Tibial artery (tissue), 4 donors: Measurements from ENCODE around the gene SPRR3.
"Not testable (repeated sequence)": the region's sequence is repeated elsewhere in the genome, so short reads cannot be mapped to it uniquely, and the experiment has no call there.

Experiments
- DNase-seq, 2 donors: peaks; one replicate each; pipeline ENCODE4 v3.0.0-alpha.2; 2019
- H3K27ac ChIP-seq, 2 donors: fragments of 200-600 bp; sonication (generic) in 1 of 2; 1 replicate in 1 of 2; 2 replicates in 1 of 2; pipeline ENCODE4 v1.5.1; 2018 to 2019; ENCODE audit warnings: mild to moderate bottlenecking in 1 of 2
- H3K27me3 ChIP-seq, 2 donors: fragments of 200-600 bp; sonication (generic) in 1 of 2; one replicate each; pipeline versions ENCODE4 v1.5.1 to v1.6.0; 2016 to 2019
- H3K36me3 ChIP-seq, 3 donors: fragments of 200-600 bp; sonication (generic) in 2 of 3; one replicate each; pipeline ENCODE4 v1.5.1; 2016 to 2019; ENCODE audit warnings: mild to moderate bottlenecking in 2 of 3
- H3K4me1 ChIP-seq, 4 donors: fragments of 200-600 bp; sonication (generic) in 2 of 4; 1 replicate in 3 of 4; 2 replicates in 1 of 4; pipeline ENCODE4 v1.5.1; 2016 to 2019
- H3K4me3 ChIP-seq, 2 donors: fragments of 200-600 bp; sonication (generic) in 1 of 2; 1 replicate in 1 of 2; 2 replicates in 1 of 2; pipeline ENCODE4 v1.5.1; 2018 to 2019; ENCODE audit warnings: mild to moderate bottlenecking in 2 of 2
- H3K9me3 ChIP-seq, 3 donors: fragments of 200-600 bp; sonication (generic) in 1 of 3; one replicate each; pipeline ENCODE4 v1.5.1; 2016 to 2019
- intact Hi-C: fragments of 100-400 bp; cut with DNase I; formaldehyde crosslinking; loops from one replicate; pipeline ENCODE4 v1.15.0; 2023; ENCODE audit warnings: low total_unique reads
- TF ChIP-seq, protein P1 (sequence below), 2 experiments: fragments of 200-600 bp in 1 of 2; fragments of 450-650 bp in 1 of 2; IDR thresholded peaks; one replicate each; pipeline ENCODE4 v1.5.1; 2017 to 2019; ENCODE audit warnings: antibody characterized with exemption in 2 of 2, mild to moderate bottlenecking in 1 of 2, moderate library complexity in 1 of 2

The SPRR3 gene

GRCh38 chr1:152996633-152997400 is 4.7 kb upstream of the SPRR3 start:
- Histone ChIP-seq H3K27ac (no peak overlapping the region), H3K36me3 (no peaks in the 10 kb centered on the region), H3K9me3 (peaks cover 0 to 6% (median 0%) of the 10 kb centered on the region in 3 donors), H3K4me1 (no peaks in the 10 kb centered on the region), H3K4me3 (no peak overlapping the region), H3K27me3 (no peaks in the 10 kb centered on the region)
- TF ChIP-seq, protein P1, sequence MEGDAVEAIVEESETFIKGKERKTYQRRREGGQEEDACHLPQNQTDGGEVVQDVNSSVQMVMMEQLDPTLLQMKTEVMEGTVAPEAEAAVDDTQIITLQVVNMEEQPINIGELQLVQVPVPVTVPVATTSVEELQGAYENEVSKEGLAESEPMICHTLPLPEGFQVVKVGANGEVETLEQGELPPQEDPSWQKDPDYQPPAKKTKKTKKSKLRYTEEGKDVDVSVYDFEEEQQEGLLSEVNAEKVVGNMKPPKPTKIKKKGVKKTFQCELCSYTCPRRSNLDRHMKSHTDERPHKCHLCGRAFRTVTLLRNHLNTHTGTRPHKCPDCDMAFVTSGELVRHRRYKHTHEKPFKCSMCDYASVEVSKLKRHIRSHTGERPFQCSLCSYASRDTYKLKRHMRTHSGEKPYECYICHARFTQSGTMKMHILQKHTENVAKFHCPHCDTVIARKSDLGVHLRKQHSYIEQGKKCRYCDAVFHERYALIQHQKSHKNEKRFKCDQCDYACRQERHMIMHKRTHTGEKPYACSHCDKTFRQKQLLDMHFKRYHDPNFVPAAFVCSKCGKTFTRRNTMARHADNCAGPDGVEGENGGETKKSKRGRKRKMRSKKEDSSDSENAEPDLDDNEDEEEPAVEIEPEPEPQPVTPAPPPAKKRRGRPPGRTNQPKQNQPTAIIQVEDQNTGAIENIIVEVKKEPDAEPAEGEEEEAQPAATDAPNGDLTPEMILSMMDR (IDR thresholded peaks at IDR 0.05) = no peak
- no peak for DNase-seq
- intact Hi-C loops = no loop called here

DNA sequence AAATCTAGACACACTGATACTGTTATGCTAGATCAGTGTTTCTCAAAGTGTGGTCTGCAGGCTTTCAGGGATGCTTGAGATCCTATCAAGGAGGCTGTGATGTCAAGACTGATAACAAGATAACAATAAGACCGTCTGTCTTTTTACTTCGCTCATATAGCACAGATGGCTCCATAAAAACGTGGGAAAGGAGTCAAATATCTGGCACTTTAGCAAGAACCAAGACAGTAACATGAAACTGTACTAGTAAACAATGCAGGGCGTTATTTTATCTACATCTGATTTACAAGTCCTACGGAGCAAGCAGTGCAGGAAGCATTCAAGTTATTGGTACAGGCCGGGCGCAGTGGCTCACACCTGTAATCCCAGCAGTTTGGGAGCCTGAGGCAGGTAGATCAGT is 3.6 kb upstream of the SPRR3 start:
- no peaks in the 10 kb centered on the region for H3K27me3 ChIP-seq
- no peak for DNase-seq
- no peaks in the 10 kb centered on the region for H3K4me1 ChIP-seq
- H3K27ac ChIP-seq = no peak overlapping the region
- no peaks in the 10 kb centered on the region for H3K36me3 ChIP-seq
- TF ChIP-seq, protein P1 (IDR thresholded peaks at IDR 0.05) = no peak
- H3K4me3 ChIP-seq = no peak overlapping the region
- H3K9me3 ChIP-seq = peaks cover 0 to 6% (median 0%) of the 10 kb centered on the region in 3 donors
- intact Hi-C loops = no loop called here

- TF ChIP-seq, protein P1 (IDR thresholded peaks at IDR 0.05) = no peak
- H3K4me1 ChIP-seq = no peaks in the 10 kb centered on the region
- intact Hi-C loops = no loop called here
- H3K9me3 ChIP-seq = peaks cover 0 to 6% (median 0%) of the 10 kb centered on the region in 3 donors
- no peak overlapping the region for H3K4me3 ChIP-seq
- no peaks in the 10 kb centered on the region for H3K36me3 ChIP-seq
- no peak for DNase-seq
- H3K27me3 ChIP-seq = no peaks in the 10 kb centered on the region
- no peak overlapping the region for H3K27ac ChIP-seq
These were observed 3.1 kb upstream of the SPRR3 start for GRCh38 chr1:152998476-152998875.

DNA sequence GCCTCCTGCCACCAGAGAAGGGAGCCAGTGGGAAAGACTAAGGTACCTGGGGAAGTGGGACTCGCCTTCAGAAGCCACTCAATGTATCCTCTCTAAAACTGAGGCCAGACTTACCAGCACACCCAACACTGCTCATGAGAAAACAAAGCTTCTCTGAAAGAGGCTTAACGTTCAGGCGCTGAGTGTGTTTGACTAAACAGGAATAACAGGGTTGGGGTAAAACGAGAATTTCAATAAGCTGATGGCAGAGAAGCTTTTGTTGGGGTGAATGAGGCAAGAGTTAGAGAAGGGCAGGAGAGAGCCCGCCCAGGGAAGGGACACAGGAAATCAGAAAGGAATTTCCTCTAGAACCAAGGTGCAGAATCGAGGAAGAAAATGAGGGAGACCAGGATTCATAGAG is 1.7 kb upstream of the SPRR3 start:
- TF ChIP-seq, protein P1 (IDR thresholded peaks at IDR 0.05) = no peak
- Histone ChIP-seq H3K27me3 (no peaks in the 10 kb centered on the region), H3K4me3 (no peak overlapping the region), H3K36me3 (no peaks in the 10 kb centered on the region), H3K27ac (no peak overlapping the region), H3K9me3 (peaks cover 0 to 6% (median 0%) of the 10 kb centered on the region in 3 donors), H3K4me1 (no peaks in the 10 kb centered on the region)
- intact Hi-C loops = no loop called here
- no peak for DNase-seq

- H3K36me3 ChIP-seq = no peaks in the 10 kb centered on the region
- intact Hi-C loops = no loop called here
- H3K27me3 ChIP-seq = no peaks in the 10 kb centered on the region
- H3K4me1 ChIP-seq = no peaks in the 10 kb centered on the region
- H3K9me3 ChIP-seq = peaks cover 0 to 2% (median 0%) of the 10 kb centered on the region in 3 donors
- H3K27ac ChIP-seq = no peak overlapping the region
- H3K4me3 ChIP-seq = no peak overlapping the region
- TF ChIP-seq, protein P1 (IDR thresholded peaks at IDR 0.05) = no peak
- DNase-seq = no peak
These were observed 1.3 kb upstream of the SPRR3 start for GRCh38 chr1:153000294-153000693.

DNA sequence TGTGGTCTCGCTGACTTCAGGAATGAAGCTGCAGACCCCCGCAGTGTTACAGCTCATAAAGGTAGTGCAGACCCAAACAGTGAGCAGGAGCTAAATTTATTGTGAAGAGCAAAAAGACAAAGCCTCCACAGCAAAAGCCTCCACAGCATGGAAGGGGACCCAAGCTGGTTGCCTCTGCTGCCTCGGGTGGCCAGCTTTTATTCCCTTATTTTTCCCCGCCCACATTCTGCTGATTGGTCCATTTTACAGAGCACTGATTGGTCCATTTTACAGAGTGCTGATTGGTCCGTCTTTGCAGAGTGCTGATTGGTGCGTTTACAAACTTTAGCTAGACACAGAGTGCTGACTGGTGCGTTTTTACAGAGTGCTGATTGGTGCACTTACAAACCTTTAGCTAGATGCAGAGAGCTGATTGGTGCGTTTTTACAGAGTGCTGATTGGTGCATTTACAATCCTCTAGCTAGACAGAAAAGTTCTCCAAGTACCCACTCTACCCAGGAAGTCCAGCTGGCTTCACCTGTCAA is 9.7 kb downstream of the SPRR3 start:
- not testable (repeated sequence) for H3K9me3 ChIP-seq, H3K4me3 ChIP-seq

DNA sequence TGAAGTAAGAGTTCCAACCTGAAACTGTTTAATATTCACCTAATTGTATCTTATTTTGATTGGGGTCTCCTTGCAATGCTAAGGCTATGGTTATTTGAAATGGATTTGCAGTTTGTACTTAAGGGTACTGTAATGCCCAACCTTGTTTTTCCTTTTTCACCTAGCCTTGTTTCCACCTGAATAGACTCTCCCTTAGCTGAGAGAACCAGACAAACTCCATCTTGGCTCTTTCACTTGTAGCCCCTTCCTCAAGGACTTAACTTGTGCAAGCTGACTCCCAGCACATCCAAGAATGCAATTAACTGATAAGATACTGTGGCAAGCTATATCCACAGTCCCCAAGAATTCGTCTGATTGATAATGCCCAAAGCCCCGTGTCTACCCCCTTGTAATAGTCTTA is 20.3 kb downstream of the SPRR3 start:
- H3K36me3 ChIP-seq, H3K9me3 ChIP-seq, H3K4me3 ChIP-seq, H3K4me1 ChIP-seq, intact Hi-C loops, H3K27me3 ChIP-seq, H3K27ac ChIP-seq, DNase-seq: not testable (repeated sequence)

More for the DNA sequence above, 9.7 kb downstream of the SPRR3 start:
- DNase-seq, intact Hi-C loops, H3K36me3 ChIP-seq, H3K27ac ChIP-seq, H3K4me1 ChIP-seq, H3K27me3 ChIP-seq: not testable (repeated sequence)

DNA sequence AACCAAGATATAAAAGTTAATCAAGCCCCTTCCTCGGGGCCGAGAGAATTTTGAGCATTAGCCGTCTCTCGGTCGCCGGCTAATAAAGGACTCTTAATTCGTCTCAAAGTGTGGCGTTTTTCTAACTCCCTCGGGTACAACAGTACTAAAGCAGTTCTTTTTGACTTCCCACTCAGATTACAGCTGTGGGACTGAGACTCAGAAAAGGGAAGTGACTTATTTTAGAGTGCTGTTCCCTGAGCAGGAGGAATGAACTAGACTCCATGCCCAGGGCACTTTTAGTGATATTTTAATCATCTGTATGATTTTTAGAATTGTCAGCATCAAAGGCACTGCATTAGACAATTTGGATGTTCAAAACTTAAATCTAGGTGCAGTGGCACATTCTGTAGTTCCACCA is 20.8 kb downstream of the SPRR3 start:
- H3K36me3 ChIP-seq, intact Hi-C loops, DNase-seq, H3K27me3 ChIP-seq, H3K4me3 ChIP-seq, H3K4me1 ChIP-seq, H3K27ac ChIP-seq, H3K9me3 ChIP-seq: not testable (repeated sequence)
